ENCODE results near the gene SIRT7.
"Not testable (repeated sequence)": the region's sequence is repeated elsewhere in the genome, so short reads cannot be mapped to it uniquely, and the experiment has no call there.

Gene SIRT7

DNA sequence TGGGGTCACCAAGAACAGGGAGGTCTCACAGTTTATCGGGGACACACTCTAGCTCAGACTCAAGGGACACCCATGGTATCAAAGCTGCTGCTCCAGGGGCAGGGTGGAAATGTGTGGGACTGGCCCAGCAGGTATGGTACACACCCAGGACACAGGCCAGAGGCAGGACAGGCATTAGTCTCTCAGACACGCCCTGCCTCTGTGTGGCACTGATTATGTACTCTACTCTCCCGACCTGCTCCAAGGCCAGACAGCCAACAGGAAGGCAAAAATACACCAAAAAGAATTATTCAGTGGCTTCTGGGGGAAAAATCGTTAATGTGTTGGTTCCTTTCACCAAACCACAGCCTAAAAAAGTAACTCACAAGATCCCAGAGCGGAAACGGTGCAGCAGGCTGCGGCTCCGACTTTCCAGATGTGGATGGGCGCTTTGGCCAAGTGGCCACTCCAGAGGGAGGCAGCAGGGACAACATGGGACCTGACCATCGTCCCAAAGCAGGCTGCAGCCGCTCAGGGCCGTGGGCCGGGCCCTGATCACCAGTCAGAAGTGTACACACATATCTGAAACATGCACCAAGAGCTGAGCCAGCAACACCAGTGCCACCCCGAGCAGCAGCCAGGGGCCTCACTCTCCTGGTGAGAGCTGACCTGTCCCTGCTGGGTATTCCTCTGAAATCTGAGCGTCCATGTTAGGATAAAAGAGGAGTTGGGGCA is 1.0 kb upstream of the SIRT7 start:
- no peaks in the 10 kb centered on the region for H3K9me3 ChIP-seq (ENCODE audit: insufficient read depth, low read length)
- H3K79me2 ChIP-seq (ENCODE audit: low read length): peaks cover 60% of the 10 kb centered on the region
- H3K27me3 ChIP-seq (ENCODE audit: low read depth, low read length): no peaks in the 10 kb centered on the region
- no peak overlapping the region for H3K4me3 ChIP-seq (ENCODE audit: low read length)
- no peak overlapping the region for H3K27ac ChIP-seq (ENCODE audit: low read length)
- no peak overlapping the region for H2AFZ ChIP-seq (ENCODE audit: low read depth, low read length)
- H3K4me1 ChIP-seq (ENCODE audit: low read length): peaks cover 10% of the 10 kb centered on the region
- no peak overlapping the region for H3K4me2 ChIP-seq (ENCODE audit: low read length)
- peaks cover 21% of the 10 kb centered on the region for H3K36me3 ChIP-seq (replicated peaks; ENCODE audit: low read depth, low read length)
- no peak overlapping the region for H3K9ac ChIP-seq (ENCODE audit: low read length)
- TF ChIP-seq EZH2phosphoT487 (IDR thresholded peaks at IDR 0.05; ENCODE audit: low read depth): no peak
- TF ChIP-seq, protein P1, sequence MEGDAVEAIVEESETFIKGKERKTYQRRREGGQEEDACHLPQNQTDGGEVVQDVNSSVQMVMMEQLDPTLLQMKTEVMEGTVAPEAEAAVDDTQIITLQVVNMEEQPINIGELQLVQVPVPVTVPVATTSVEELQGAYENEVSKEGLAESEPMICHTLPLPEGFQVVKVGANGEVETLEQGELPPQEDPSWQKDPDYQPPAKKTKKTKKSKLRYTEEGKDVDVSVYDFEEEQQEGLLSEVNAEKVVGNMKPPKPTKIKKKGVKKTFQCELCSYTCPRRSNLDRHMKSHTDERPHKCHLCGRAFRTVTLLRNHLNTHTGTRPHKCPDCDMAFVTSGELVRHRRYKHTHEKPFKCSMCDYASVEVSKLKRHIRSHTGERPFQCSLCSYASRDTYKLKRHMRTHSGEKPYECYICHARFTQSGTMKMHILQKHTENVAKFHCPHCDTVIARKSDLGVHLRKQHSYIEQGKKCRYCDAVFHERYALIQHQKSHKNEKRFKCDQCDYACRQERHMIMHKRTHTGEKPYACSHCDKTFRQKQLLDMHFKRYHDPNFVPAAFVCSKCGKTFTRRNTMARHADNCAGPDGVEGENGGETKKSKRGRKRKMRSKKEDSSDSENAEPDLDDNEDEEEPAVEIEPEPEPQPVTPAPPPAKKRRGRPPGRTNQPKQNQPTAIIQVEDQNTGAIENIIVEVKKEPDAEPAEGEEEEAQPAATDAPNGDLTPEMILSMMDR (IDR thresholded peaks at IDR 0.05; ENCODE audit: low read depth, low read length): no peak
- peaks cover 12% of the 10 kb centered on the region for H4K20me1 ChIP-seq (ENCODE audit: insufficient read depth, low read length)

GRCh38 chr17:81918333-81918669 is 325 bp upstream of the SIRT7 start:
- Histone ChIP-seq H3K79me2 (ENCODE audit: low read length) (peaks cover 53% of the 10 kb centered on the region), H3K4me3 (ENCODE audit: low read length) (peak overlapping the region; percentile 82), H3K4me1 (ENCODE audit: low read length) (peaks cover 10% of the 10 kb centered on the region), H3K36me3 (replicated peaks; ENCODE audit: low read depth, low read length) (peaks cover 21% of the 10 kb centered on the region), H3K4me2 (ENCODE audit: low read length) (peak overlapping the region; percentile 71)
- not testable (repeated sequence) for H3K9me3 ChIP-seq (ENCODE audit: insufficient read depth, low read length); H3K9ac ChIP-seq (ENCODE audit: low read length); H4K20me1 ChIP-seq (ENCODE audit: insufficient read depth, low read length); H2AFZ ChIP-seq (ENCODE audit: low read depth, low read length); H3K27ac ChIP-seq (ENCODE audit: low read length); H3K27me3 ChIP-seq (ENCODE audit: low read depth, low read length)

GRCh38 chr17:81916234-81917001 is 1.6 kb downstream of the SIRT7 start:
- no peak overlapping the region for H3K27ac ChIP-seq (ENCODE audit: low read length)
- peak overlapping the region; percentile 72; the same call in 1 of the 2 replicates for H3K9ac ChIP-seq (ENCODE audit: low read length)
- H3K4me1 ChIP-seq (ENCODE audit: low read length): peaks cover 10% of the 10 kb centered on the region
- H3K9me3 ChIP-seq (ENCODE audit: insufficient read depth, low read length): no peaks in the 10 kb centered on the region
- peaks cover 25% of the 10 kb centered on the region for H3K36me3 ChIP-seq (replicated peaks; ENCODE audit: low read depth, low read length)
- H3K4me2 ChIP-seq (ENCODE audit: low read length): peak overlapping the region; percentile 99
- no peaks in the 10 kb centered on the region for H3K27me3 ChIP-seq (ENCODE audit: low read depth, low read length)
- TF ChIP-seq EZH2phosphoT487 (IDR thresholded peaks at IDR 0.05; ENCODE audit: low read depth): no peak
- TF ChIP-seq, protein P1 (IDR thresholded peaks at IDR 0.05; ENCODE audit: low read depth, low read length): no peak
- H4K20me1 ChIP-seq (ENCODE audit: insufficient read depth, low read length): peaks cover 10% of the 10 kb centered on the region; the same call in 1 of the 2 replicates
- H3K4me3 ChIP-seq (ENCODE audit: low read length): peak overlapping the region; percentile 82
- peaks cover 38% of the 10 kb centered on the region for H3K79me2 ChIP-seq (ENCODE audit: low read length)
- H2AFZ ChIP-seq (ENCODE audit: low read depth, low read length): no peak overlapping the region

GRCh38 chr17:81915331-81915730 is 2.6 kb downstream of the SIRT7 start:
- Histone ChIP-seq H3K36me3 (replicated peaks; ENCODE audit: low read depth, low read length) (peaks cover 25% of the 10 kb centered on the region), H3K79me2 (ENCODE audit: low read length) (peaks cover 29% of the 10 kb centered on the region), H2AFZ (ENCODE audit: low read depth, low read length) (no peak overlapping the region), H3K27ac (ENCODE audit: low read length) (no peak overlapping the region), H3K9me3 (ENCODE audit: insufficient read depth, low read length) (no peaks in the 10 kb centered on the region), H3K4me1 (ENCODE audit: low read length) (peaks cover 11% of the 10 kb centered on the region), H3K4me3 (ENCODE audit: low read length) (no peak overlapping the region), H3K27me3 (ENCODE audit: low read depth, low read length) (no peaks in the 10 kb centered on the region), H3K9ac (ENCODE audit: low read length) (no peak overlapping the region), H3K4me2 (ENCODE audit: low read length) (no peak overlapping the region), H4K20me1 (ENCODE audit: insufficient read depth, low read length) (peaks cover 10% of the 10 kb centered on the region; the same call in 1 of the 2 replicates)
- TF ChIP-seq, protein P1 (IDR thresholded peaks at IDR 0.05; ENCODE audit: low read depth, low read length): no peak
- no peak for TF ChIP-seq EZH2phosphoT487 (IDR thresholded peaks at IDR 0.05; ENCODE audit: low read depth)

Data from OCI-LY3 (cell line).